Transverse colon (tissue), 4 donors: ENCODE data around the gene SYNJ2. TPM values are rescaled to one million over a fixed set of nuclear protein-coding genes. Genes with fewer than 3 reads are reported as not detected.

Source experiments
- DNase-seq: peaks from one replicate; pipeline ENCODE4 v3.0.0-alpha.2; 2019
- H3K27ac ChIP-seq, 4 donors: fragments of 200-600 bp; sonication (generic); 2 replicates each; pipeline ENCODE4 v1.5.1; 2016 to 2018; ENCODE audit warnings: inconsistent platforms in 4 of 4
- H3K27me3 ChIP-seq: fragments of 200-600 bp; sonication (generic); 2 replicates; pipeline ENCODE4 v1.5.1; 2017; ENCODE audit warnings: inconsistent platforms
- H3K36me3 ChIP-seq, 4 donors: fragments of 200-600 bp; sonication (generic); 2 replicates each; pipeline ENCODE4 v1.5.1; 2017 to 2019; ENCODE audit warnings: inconsistent platforms in 4 of 4
- H3K4me1 ChIP-seq, 4 donors: fragments of 200-600 bp; sonication (generic); 2 replicates each; pipeline ENCODE4 v1.5.1; 2017 to 2020; ENCODE audit warnings: inconsistent platforms in 4 of 4
- H3K4me3 ChIP-seq, 4 donors: fragments of 200-600 bp; sonication (generic); 1 replicate in 1 of 4; 2 replicates in 3 of 4; pipeline versions ENCODE4 v1.5.1 to v1.6.1; 2017 to 2019; ENCODE audit warnings: inconsistent platforms in 4 of 4
- H3K9me3 ChIP-seq, 2 donors: fragments of 200-600 bp; sonication (generic); 2 replicates each; pipeline ENCODE4 v1.5.1; 2017 to 2019; ENCODE audit warnings: inconsistent platforms in 2 of 2
- CTCF ChIP-seq, 5 experiments: fragments of 200-600 bp in 3 of 5; fragments of 450-650 bp in 2 of 5; sonication (generic) in 3 of 5; IDR thresholded peaks; 1 replicate in 2 of 5; 2 replicates in 3 of 5; pipeline ENCODE4 v1.5.1; 2016 to 2017; ENCODE audit warnings: antibody characterized with exemption in 5 of 5, inconsistent platforms in 3 of 5, mild to moderate bottlenecking in 2 of 5, moderate library complexity in 1 of 5
- EP300 ChIP-seq: sonication (generic); formaldehyde crosslinking; IDR thresholded peaks from one replicate; pipeline ENCODE4 v1.6.1; 2017; ENCODE audit warnings: antibody characterized with exemption, low read depth
- POLR2A ChIP-seq: fragments of 450-650 bp; IDR thresholded peaks from one replicate; pipeline ENCODE4 v1.6.1; 2016; ENCODE audit warnings: antibody characterized with exemption, mild to moderate bottlenecking, moderate library complexity
- POLR2AphosphoS5 ChIP-seq, 3 donors: sonication (generic); formaldehyde crosslinking; IDR thresholded peaks; one replicate each; pipeline ENCODE4 v1.6.1; 2016; ENCODE audit warnings: antibody characterized with exemption in 3 of 3
- WGBS, 2 donors: methylation state at CpG; one replicate each; pipeline ENCODE4 v1.1.5; 2018; ENCODE audit warnings: low coverage in 1 of 2; 5-methylcytosine and 5-hydroxymethylcytosine counted together
- in situ Hi-C, 4 donors: fragments of 200-750 bp; cut with MboI; loops; one replicate each; pipeline versions ENCODE4 v1.15.0 to v1.15.1; 2017; ENCODE audit warnings: low sequenced_read_pairs in 3 of 4, low pct_ligation_motif_present in 1 of 4, low pct_unique_long_range_greater_than_20kb in 1 of 4
- intact Hi-C: fragments of 100-400 bp; cut with DNase I; formaldehyde crosslinking; loops from one replicate; pipeline ENCODE4 v1.15.1; 2023; ENCODE audit warnings: low total_unique reads
- total RNA-seq, 4 donors: library from RNA; depleted of rRNA; stranded (reverse); fragments of >200 nt; gene quantifications; one replicate each; pipeline ENCODE4 v1.1.0, GENCODE V29; 2016

The SYNJ2 gene
- total RNA-seq, 4 donors from 2014 or later, result 27.8 to 42.6 (median 31.8) TPM

- in situ Hi-C loops, result loop anchor here in 2 of 4 donors (10.0 to 25.0 kb wide), 2 partner anchors 301 to 309 kb away; no protein-coding TSS in a partner anchor
- H3K4me3 ChIP-seq, result no peak overlapping the region
- peaks cover 13 to 22% (median 16%) of the 10 kb centered on the region in 4 donors for H3K4me1 ChIP-seq
- H3K36me3 ChIP-seq, result peaks cover 0 to 17% (median 0%) of the 10 kb centered on the region in 4 donors
- WGBS, 2 donors, result 92 to 96% methylated on average over 2 to 11 of the region's 11 CpGs
- no peaks in the 10 kb centered on the region for H3K27me3 ChIP-seq
- H3K27ac ChIP-seq, result no peak overlapping the region
- TF ChIP-seq CTCF (IDR thresholded peaks at IDR 0.05) (no peak), POLR2A (no peak), EP300 (no peak)
- intact Hi-C loops, result no loop called here
- DNase-seq, result no peak
- no peaks in the 10 kb centered on the region for H3K9me3 ChIP-seq
Observed at GRCh38 chr6:158063736-158064135, 82.1 kb downstream of the SYNJ2 start.

- in situ Hi-C loops (loop anchor here in 2 of 4 donors (10.0 to 25.0 kb wide), 2 partner anchors 302 to 310 kb away; no protein-coding TSS in a partner anchor), intact Hi-C loops (no loop called here)
- TF ChIP-seq POLR2AphosphoS5 (IDR thresholded peaks at IDR 0.05) (no peak), EP300 (no peak)
- WGBS, 2 donors, result 93% methylated on average over 24 of the region's 24 CpGs; no CpG with 5 or more reads in 1 of the 2 donors
- Histone ChIP-seq H3K9me3 (no peaks in the 10 kb centered on the region), H3K4me3 (no peak overlapping the region), H3K27me3 (no peaks in the 10 kb centered on the region), H3K36me3 (peaks cover 0 to 17% (median 0%) of the 10 kb centered on the region in 4 donors), H3K4me1 (peaks cover 13 to 27% (median 18%) of the 10 kb centered on the region in 4 donors), H3K27ac (no peak overlapping the region)
- no peak for DNase-seq
Observed at GRCh38 chr6:158064725-158065251, 83.1 kb downstream of the SYNJ2 start.

- TF ChIP-seq POLR2A, result no peak
- TF ChIP-seq EP300, result no peak
- no peak for TF ChIP-seq CTCF (IDR thresholded peaks at IDR 0.05)
- TF ChIP-seq POLR2AphosphoS5 (IDR thresholded peaks at IDR 0.05), result no peak
- Histone ChIP-seq H3K36me3 (peaks cover 0 to 17% (median under 1%) of the 10 kb centered on the region in 4 donors), H3K4me1 (peaks cover 0 to 12% (median 5%) of the 10 kb centered on the region in 4 donors), H3K4me3 (no peak overlapping the region), H3K27me3 (no peaks in the 10 kb centered on the region), H3K9me3 (no peaks in the 10 kb centered on the region), H3K27ac (no peak overlapping the region)
- no peak for DNase-seq
- intact Hi-C loops, result no loop called here
- WGBS, 2 donors, result 93 to 100% methylated on average over 2 to 23 of the region's 23 CpGs
- in situ Hi-C loops, result loop anchor here in 2 of 4 donors (10.0 to 25.0 kb wide), 2 partner anchors 304 to 311 kb away; no protein-coding TSS in a partner anchor
Observed at GRCh38 chr6:158066136-158066781, 84.6 kb downstream of the SYNJ2 start.

- WGBS, 2 donors, result 79 to 87% methylated on average over 2 to 10 of the region's 10 CpGs
- no peak for TF ChIP-seq POLR2A
- TF ChIP-seq EP300, result no peak
- no peak for TF ChIP-seq CTCF (IDR thresholded peaks at IDR 0.05)
- TF ChIP-seq POLR2AphosphoS5 (IDR thresholded peaks at IDR 0.05), result no peak
- no peaks in the 10 kb centered on the region for H3K9me3 ChIP-seq
- peaks cover 0 to 17% (median 3%) of the 10 kb centered on the region in 4 donors for H3K36me3 ChIP-seq
- H3K4me3 ChIP-seq, result no peak overlapping the region
- in situ Hi-C loops, result loop anchor here in 2 of 4 donors (10.0 to 25.0 kb wide), 2 partner anchors 305 to 313 kb away; no protein-coding TSS in a partner anchor
- intact Hi-C loops, result no loop called here
- no peak for DNase-seq
- H3K27ac ChIP-seq, result no peak overlapping the region
- peaks cover 0 to 18% (median 5%) of the 10 kb centered on the region in 4 donors for H3K4me1 ChIP-seq
- H3K27me3 ChIP-seq, result no peaks in the 10 kb centered on the region
Observed at GRCh38 chr6:158067436-158068015, 85.9 kb downstream of the SYNJ2 start.
